A673 (cell line): ENCODE data around the gene BCAR3.

Source experiments
- CTCF ChIP-seq: fragments of 300-800, 200-600 bp; sonication (generic); conservative IDR thresholded peaks from 2 replicates; pipeline ENCODE4 v1.5.1; 2017; ENCODE audit warnings: low read depth, mild to moderate bottlenecking, antibody characterized with exemption, low read length, moderate library complexity, mixed read lengths
- EZH2 ChIP-seq: fragments of 200-600 bp; sonication (generic); IDR thresholded peaks from 2 replicates; pipeline ENCODE4 v1.6.1; 2017; ENCODE audit warnings: borderline replicate concordance, low read depth, mild to moderate bottlenecking, mixed read lengths, antibody characterized with exemption, low read length; ENCODE audit not compliant: poor library complexity, severe bottlenecking

DNA sequence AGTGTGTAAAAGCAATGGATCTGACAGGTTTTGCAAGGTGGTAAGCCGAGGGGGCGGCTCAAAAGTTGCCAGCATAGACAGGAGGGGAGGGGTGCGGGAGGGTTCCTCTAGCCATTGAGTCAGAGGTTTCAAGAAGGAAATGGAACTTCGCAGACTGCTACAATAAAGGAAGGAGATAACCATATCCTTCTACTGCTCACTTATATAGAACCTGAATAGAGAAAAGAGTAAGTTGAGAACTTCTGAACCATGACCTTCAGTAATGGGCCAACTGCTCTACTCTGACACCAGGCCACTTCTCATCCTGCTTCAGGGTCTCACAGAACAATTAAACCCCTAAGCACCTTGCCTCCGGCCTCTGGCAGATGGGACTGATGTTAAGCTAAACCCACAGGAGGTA is 26.3 kb upstream of the BCAR3 start:
- TF ChIP-seq EZH2 (no peak), CTCF (no peak)
